Activated B cell treated with CpG ODN at 0.5 μM for 24 hours (primary cell): Measurements from ENCODE around the gene TMEM213. TPM values are rescaled to one million over a fixed set of nuclear protein-coding genes. Genes with fewer than 3 reads are reported as not detected.
A peak's percentile ranks its signal among the peaks of the same experiment; 100 is the strongest.
"Not testable (repeated sequence)": the region's sequence is repeated elsewhere in the genome, so short reads cannot be mapped to it uniquely, and the experiment has no call there.

Experiments
- ATAC-seq: fragments of 200-7000 bp; cut with Tn5 transposase; one replicate; pipeline ENCODE4 v1.10.0; 2021; ENCODE audit warnings: low read depth, mild to moderate bottlenecking, moderate library complexity
- CTCF ChIA-PET: fragments of 350-600 bp; sonication (Branson Sonifier 250); formaldehyde crosslinking; loops from one replicate; lab custom pipeline; 2021; ENCODE audit warnings: antibody characterized with exemption; lab: Charles Lee
- POLR2A ChIA-PET: fragments of 350-600 bp; sonication (Branson Sonifier 250); formaldehyde crosslinking; loops from one replicate; lab custom pipeline; 2021; ENCODE audit warnings: antibody characterized with exemption; lab: Charles Lee
- DNase-seq: peaks from one replicate; pipeline ENCODE4 v3.0.0; 2022
- H3K27ac Mint-ChIP-seq: one replicate; pipeline ENCODE4 v1.8.0; 2020; ENCODE audit warnings: mixed read lengths
- H3K27me3 Mint-ChIP-seq: one replicate; pipeline ENCODE4 v1.8.0; 2021; ENCODE audit warnings: mixed read lengths
- H3K36me3 Mint-ChIP-seq: one replicate; pipeline ENCODE4 v1.8.0; 2021; ENCODE audit warnings: low read depth, mixed read lengths
- H3K4me1 Mint-ChIP-seq: one replicate; pipeline ENCODE4 v1.8.0; 2021; ENCODE audit warnings: mixed read lengths
- H3K4me3 Mint-ChIP-seq: one replicate; pipeline ENCODE4 v1.8.0; 2020; ENCODE audit warnings: mild to moderate bottlenecking, mixed read lengths
- H3K9me3 Mint-ChIP-seq: one replicate; pipeline ENCODE4 v1.8.0; 2020; ENCODE audit warnings: mixed read lengths
- intact Hi-C: fragments of 100-400 bp; cut with micrococcal nuclease; formaldehyde crosslinking; loops from one replicate; pipeline ENCODE4 v1.15.1; 2024
- total RNA-seq: library from RNA; stranded (reverse); gene quantifications from 2 replicates; pipeline ENCODE4 v1.2.3, GENCODE V29; 2022
- TF ChIP-seq, protein P1 (sequence below): fragments of 200-600 bp; IDR thresholded peaks from one replicate; pipeline ENCODE4 v1.8.0; 2022; ENCODE audit warnings: antibody characterized with exemption, mild to moderate bottlenecking

Gene TMEM213
- total RNA-seq, 1 donor from 2014 or later: not detected

DNA sequence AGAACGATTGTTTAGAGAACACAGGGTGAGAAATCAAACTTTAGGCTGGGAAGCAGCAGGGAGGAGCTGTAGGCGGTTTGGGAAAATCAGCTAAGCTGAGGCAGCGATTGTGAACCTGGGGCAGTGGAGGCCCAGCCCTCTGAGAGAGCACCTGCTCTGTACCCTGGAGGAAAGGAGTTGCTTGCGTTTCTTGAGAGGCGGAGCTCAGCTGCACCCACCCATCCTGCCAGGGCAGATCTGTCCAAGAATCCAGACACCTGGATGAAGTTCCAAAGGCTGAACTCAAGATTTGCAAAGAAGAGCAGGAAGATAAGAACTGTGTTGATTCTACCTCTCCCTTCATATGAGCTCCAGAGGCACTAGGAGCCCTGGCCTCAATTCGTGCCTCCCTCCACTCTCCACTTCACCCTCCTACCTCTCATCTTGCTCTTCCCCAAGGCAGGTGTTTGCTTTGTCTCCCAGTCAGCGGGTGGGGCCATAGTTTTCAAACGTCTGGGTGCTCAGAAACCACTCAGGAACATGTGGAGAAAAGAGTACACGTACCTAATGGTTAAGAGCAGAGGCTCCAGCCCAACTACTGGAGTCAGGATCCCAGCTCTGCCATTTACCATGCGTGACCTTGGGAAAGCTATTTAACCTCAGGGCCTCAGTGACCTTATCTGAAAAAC lies 21.5 kb upstream of the TMEM213 start:
- Mint-ChIP-seq H3K4me3 (no peak overlapping the region), H3K27me3 (no peaks in the 10 kb centered on the region), H3K9me3 (peaks cover 2% of the 10 kb centered on the region), H3K36me3 (no peaks in the 10 kb centered on the region), H3K27ac (peak overlapping the region; percentile 7), H3K4me1 (no peaks in the 10 kb centered on the region)
- ChIA-PET CTCF (no interaction called here), POLR2A (no interaction called here)
- ATAC-seq (no peak), DNase-seq (no peak)
- TF ChIP-seq, protein P1, sequence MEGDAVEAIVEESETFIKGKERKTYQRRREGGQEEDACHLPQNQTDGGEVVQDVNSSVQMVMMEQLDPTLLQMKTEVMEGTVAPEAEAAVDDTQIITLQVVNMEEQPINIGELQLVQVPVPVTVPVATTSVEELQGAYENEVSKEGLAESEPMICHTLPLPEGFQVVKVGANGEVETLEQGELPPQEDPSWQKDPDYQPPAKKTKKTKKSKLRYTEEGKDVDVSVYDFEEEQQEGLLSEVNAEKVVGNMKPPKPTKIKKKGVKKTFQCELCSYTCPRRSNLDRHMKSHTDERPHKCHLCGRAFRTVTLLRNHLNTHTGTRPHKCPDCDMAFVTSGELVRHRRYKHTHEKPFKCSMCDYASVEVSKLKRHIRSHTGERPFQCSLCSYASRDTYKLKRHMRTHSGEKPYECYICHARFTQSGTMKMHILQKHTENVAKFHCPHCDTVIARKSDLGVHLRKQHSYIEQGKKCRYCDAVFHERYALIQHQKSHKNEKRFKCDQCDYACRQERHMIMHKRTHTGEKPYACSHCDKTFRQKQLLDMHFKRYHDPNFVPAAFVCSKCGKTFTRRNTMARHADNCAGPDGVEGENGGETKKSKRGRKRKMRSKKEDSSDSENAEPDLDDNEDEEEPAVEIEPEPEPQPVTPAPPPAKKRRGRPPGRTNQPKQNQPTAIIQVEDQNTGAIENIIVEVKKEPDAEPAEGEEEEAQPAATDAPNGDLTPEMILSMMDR: no peak
- intact Hi-C loops: no loop called here

DNA sequence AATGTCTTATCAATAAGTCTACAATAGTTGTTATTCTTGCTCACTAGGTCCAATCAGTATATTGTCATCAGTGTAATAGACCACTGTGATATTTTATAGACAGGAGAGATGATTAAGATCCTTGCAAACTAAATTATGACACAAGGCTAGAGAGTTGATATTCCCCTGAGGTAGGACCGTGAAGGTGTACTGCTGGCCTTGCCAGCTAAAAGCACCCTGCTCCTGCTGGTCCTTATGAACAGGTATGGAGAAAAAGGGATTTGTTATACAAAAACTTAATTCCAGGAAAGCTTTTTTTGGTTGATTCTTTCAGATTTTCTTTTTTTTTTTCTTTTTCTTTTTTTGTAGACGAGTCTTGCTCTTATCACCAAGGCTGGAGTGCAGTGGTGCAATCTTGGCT lies 16.8 kb upstream of the TMEM213 start:
- CTCF ChIA-PET: no interaction called here
- no peaks in the 10 kb centered on the region for H3K4me1 Mint-ChIP-seq
- peaks cover 2% of the 10 kb centered on the region for H3K27me3 Mint-ChIP-seq
- no peak for ATAC-seq
- intact Hi-C loops: no loop called here
- no peaks in the 10 kb centered on the region for H3K36me3 Mint-ChIP-seq
- H3K4me3 Mint-ChIP-seq: no peak overlapping the region
- TF ChIP-seq, protein P1: no peak
- no peak for DNase-seq
- POLR2A ChIA-PET: no interaction called here
- H3K9me3 Mint-ChIP-seq: peaks cover 7% of the 10 kb centered on the region
- H3K27ac Mint-ChIP-seq: no peak overlapping the region

DNA sequence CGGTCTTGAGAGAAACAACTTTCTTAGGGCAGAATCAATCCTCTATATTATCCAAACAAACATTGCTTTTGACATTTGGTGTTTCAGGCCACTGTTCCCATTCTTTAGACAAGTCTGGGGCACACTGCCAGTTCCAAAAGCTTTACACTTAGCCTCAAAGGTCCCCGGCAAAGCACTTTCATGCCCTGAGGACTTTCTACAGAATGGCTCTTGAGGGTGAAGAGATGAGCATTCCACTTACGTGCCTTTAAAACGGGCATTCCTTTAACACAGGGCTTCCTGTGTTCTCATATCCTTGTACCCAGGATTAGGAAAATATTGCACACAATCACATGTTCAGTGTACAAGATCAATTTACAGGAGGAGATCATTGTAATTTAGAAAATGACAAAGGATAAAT lies 13.1 kb upstream of the TMEM213 start:
- DNase-seq: no peak
- POLR2A ChIA-PET: no interaction called here
- H3K9me3 Mint-ChIP-seq: peaks cover 11% of the 10 kb centered on the region
- intact Hi-C loops: no loop called here
- ATAC-seq: no peak
- H3K27me3 Mint-ChIP-seq: peaks cover 3% of the 10 kb centered on the region
- H3K4me3 Mint-ChIP-seq: no peak overlapping the region
- TF ChIP-seq, protein P1: no peak
- H3K36me3 Mint-ChIP-seq: no peaks in the 10 kb centered on the region
- CTCF ChIA-PET: no interaction called here
- no peaks in the 10 kb centered on the region for H3K4me1 Mint-ChIP-seq
- H3K27ac Mint-ChIP-seq: no peak overlapping the region

DNA sequence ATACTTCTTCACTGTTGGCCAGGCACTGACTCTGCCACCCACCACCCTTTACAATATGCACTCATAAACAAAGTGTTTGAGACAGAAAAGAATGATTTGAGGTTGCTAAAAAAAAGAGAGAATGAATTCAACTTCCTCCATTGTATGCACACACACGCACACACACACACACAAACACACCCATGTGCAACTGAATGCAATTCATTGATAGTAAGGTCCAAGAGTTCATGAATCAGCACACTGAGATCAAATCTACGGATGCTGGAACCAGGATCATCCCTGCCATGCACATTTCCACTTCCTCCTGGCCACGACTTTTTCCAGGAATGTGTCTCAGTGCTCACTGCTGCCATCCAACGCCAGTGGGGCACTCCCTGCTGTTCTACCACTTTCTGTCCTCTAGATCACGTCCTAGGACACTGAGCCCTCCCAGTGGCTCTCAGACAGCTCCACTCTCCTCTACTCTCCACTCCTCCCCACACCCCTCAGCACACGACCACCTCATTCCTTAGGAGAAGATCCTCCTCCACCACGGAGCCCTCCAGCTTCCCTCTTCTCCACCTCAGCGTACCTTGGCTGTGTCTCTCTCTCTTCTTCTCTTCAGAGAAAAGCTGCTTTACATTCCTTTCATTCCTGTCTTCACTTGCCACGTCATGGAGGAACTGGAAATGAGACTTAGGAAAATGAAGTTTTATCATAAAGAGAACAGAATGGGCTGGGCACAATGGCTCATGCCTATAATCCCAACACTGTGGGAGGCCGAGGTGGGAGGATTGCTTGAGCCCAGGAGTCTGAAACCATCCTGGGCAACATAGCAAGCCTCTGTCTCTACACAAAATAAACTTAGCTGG lies 12.0 kb upstream of the TMEM213 start:
- Mint-ChIP-seq H3K4me1 (no peaks in the 10 kb centered on the region), H3K9me3 (peaks cover 11% of the 10 kb centered on the region), H3K36me3 (no peaks in the 10 kb centered on the region), H3K4me3 (no peak overlapping the region), H3K27ac (no peak overlapping the region), H3K27me3 (peaks cover 3% of the 10 kb centered on the region)
- ChIA-PET CTCF (no interaction called here), POLR2A (no interaction called here)
- TF ChIP-seq, protein P1: no peak
- intact Hi-C loops: no loop called here
- ATAC-seq (no peak), DNase-seq (no peak)

DNA sequence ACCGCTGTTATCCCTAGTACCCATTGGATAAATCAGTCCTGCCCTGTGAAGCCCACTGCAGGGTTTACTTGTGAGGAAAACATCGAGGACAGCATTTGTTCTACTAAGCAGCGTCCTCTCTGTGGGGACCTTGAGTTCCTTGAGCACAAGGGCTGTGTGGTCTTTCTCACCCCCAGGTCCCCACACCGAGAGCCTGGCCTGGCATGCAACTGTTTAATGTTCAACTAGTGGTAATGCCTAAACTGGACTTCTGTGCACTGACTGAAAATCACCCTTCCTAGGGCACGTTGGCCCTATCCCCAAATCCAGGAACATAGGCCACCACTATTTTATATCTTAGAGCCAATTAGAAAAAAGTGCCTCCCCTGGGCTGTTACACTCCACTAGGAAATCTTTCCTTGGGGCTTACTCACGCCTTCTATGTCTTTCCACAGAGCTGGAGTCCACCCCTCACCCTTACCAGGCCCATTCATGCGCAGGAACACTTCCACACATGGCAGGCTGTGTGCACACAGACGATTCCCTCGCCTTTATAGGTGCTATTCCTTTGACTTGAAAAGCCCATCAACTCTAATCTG lies 1.7 kb upstream of the TMEM213 start:
- POLR2A ChIA-PET: no interaction called here
- CTCF ChIA-PET: no interaction called here
- TF ChIP-seq, protein P1: no peak
- ATAC-seq (no peak), DNase-seq (no peak)
- Mint-ChIP-seq H3K4me3 (no peak overlapping the region), H3K36me3 (no peaks in the 10 kb centered on the region), H3K27ac (no peak overlapping the region), H3K9me3 (no peaks in the 10 kb centered on the region), H3K4me1 (no peaks in the 10 kb centered on the region), H3K27me3 (peaks cover 2% of the 10 kb centered on the region)
- intact Hi-C loops: no loop called here

DNA sequence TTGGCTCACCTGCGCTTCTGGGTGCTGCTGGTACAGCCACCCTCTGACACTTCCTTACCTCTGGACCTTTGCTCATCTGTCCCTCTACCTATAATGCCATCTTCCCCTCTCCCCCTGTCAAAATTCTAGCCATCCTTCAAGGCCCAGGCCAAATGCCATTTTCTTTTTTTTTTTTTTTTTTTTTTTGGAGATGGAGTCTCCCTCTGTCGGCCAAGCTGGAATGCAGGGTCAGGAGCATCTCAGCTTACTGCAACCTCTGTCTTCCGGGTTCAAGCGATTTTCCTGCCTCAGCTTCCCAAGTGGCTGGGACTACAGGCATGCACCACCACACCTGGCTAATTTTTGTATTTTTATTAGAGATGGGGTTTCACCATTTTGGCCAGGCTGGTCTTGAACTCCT lies 748 bp upstream of the TMEM213 start:
- DNase-seq, POLR2A ChIA-PET, CTCF ChIA-PET, H3K4me1 Mint-ChIP-seq, H3K4me3 Mint-ChIP-seq, ATAC-seq, H3K27ac Mint-ChIP-seq, H3K27me3 Mint-ChIP-seq, intact Hi-C loops, H3K9me3 Mint-ChIP-seq, H3K36me3 Mint-ChIP-seq: not testable (repeated sequence)
